Measurements from ENCODE around the gene ZSCAN26.
A peak's percentile ranks its signal among the peaks of the same experiment; 100 is the strongest.

The ZSCAN26 gene

DNA sequence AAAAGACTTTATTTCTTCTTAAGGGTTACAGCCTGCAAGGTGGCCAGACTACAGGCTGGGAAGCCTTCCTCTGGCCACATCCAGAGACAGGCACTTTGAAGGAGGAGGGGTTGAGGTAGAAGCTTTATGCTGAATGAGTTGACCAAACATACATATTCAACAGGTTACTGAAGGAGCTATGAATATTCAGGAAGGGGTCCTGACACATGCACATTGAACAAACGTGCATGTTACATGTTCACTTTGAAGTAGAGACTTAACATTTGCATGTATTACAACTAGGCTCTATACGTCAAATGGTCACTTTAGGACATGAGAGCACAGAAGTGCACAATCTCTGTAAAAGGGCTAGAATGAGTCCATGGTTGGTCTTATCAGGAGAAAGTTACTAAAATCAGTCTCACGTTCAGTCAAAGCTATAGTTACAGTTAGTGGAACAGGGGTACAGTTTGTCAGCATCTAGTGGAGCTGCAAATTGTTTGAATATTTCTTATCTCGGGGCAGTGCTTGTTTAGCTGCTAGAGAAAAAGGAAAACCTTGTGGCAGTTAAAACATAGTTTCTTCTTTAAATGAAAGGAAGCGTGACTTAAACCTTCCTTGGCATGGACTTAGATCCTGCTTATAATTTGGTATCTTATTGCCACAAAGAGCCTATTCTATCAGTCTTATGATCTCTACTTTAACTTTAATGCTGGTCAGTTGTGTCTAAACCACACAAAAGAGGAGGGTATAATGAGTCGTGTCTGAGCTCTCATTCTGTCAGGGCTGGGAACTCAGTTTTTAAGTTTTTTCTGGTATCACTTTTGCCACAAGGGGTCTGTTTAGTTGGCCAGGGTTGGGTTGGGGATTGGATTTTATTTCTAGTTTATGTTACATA lies 46.4 kb upstream of the ZSCAN26 start:
- Histone ChIP-seq H3K9ac (ENCODE audit: low read depth, low read length, poor library complexity, severe bottlenecking) (no peak overlapping the region), H3K79me2 (ENCODE audit: insufficient read depth, low read length) (no peaks in the 10 kb centered on the region), H3K9me3 (ENCODE audit: insufficient read depth, low read depth, low read length) (no peaks in the 10 kb centered on the region), H3F3A (ENCODE audit: low read depth) (no peaks in the 10 kb centered on the region), H4K20me1 (ENCODE audit: insufficient read depth, low read length, poor library complexity, severe bottlenecking) (no peaks in the 10 kb centered on the region), H3K4me1 (ENCODE audit: insufficient read depth, low read length, poor library complexity, severe bottlenecking) (peaks cover 4% of the 10 kb centered on the region), H2AFZ (ENCODE audit: low read length) (peak overlapping the region; percentile 53; the same call in 1 of the 2 replicates), H3K27me3 (ENCODE audit: insufficient read depth, low read length, poor library complexity, severe bottlenecking) (no peaks in the 10 kb centered on the region), H3K4me2 (ENCODE audit: low read depth, low read length, poor library complexity, severe bottlenecking) (peak overlapping the region; percentile 32), H3K9me2 (replicated peaks; ENCODE audit: low read depth, low read length) (no peaks in the 10 kb centered on the region), H3K4me3 (ENCODE audit: low read length, poor library complexity, severe bottlenecking) (no peak overlapping the region), H3K36me3 (ENCODE audit: insufficient read depth, low read length) (no peaks in the 10 kb centered on the region)
- TF ChIP-seq, protein P1, sequence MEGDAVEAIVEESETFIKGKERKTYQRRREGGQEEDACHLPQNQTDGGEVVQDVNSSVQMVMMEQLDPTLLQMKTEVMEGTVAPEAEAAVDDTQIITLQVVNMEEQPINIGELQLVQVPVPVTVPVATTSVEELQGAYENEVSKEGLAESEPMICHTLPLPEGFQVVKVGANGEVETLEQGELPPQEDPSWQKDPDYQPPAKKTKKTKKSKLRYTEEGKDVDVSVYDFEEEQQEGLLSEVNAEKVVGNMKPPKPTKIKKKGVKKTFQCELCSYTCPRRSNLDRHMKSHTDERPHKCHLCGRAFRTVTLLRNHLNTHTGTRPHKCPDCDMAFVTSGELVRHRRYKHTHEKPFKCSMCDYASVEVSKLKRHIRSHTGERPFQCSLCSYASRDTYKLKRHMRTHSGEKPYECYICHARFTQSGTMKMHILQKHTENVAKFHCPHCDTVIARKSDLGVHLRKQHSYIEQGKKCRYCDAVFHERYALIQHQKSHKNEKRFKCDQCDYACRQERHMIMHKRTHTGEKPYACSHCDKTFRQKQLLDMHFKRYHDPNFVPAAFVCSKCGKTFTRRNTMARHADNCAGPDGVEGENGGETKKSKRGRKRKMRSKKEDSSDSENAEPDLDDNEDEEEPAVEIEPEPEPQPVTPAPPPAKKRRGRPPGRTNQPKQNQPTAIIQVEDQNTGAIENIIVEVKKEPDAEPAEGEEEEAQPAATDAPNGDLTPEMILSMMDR (conservative IDR thresholded peaks at IDR 0.05; ENCODE audit: low read length) = peak; percentile 16
- TF ChIP-seq EZH2phosphoT487 (IDR thresholded peaks at IDR 0.05; ENCODE audit: borderline replicate concordance) = no peak

DNA sequence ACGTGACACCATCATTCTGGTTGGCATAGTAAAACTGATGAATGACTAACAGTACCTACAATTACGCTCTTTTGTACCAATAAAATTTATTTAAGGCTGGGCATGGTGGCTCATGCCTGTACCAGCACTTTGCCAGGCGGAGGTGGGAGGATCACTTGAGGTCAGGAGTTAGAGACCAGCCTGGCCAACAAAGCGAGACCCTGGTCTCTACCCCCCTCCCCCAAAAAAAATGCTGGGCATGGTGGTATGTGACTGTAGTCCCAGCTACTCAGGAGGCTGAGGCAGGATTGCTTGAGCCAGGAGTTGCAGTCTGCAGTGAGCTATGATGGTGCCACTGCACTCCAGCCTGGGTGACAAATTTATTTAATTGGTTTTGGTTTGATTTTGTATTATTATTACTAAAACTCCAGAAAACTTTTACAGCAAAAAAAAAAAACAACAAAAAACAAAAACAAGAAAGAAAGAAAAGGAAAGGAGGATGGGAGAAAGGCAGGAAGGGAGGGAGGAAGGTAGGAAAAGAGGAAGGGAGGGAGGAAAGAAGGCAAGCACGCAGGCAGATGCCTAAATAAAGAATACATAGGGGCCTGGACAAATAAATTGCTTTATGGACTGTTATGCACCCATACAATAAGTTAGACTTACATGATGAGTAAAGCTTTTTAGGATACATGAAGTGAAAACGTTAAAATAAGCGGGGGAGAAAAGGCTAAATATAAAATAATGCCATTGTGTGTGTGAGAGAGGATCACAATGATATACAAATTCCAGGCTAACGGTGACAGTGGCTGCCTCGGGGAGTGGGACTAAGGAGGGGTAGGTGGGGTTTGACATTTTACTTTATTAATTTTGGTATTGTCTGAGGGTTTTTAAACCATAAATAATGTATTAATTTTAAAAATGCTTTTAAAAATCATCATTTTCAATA lies 42.5 kb upstream of the ZSCAN26 start:
- H3K79me2 ChIP-seq (ENCODE audit: insufficient read depth, low read length) = no peaks in the 10 kb centered on the region
- no peak overlapping the region for H3K4me3 ChIP-seq (ENCODE audit: low read length, poor library complexity, severe bottlenecking)
- H3K4me1 ChIP-seq (ENCODE audit: insufficient read depth, low read length, poor library complexity, severe bottlenecking) = peaks cover 4% of the 10 kb centered on the region
- TF ChIP-seq EZH2phosphoT487 (IDR thresholded peaks at IDR 0.05; ENCODE audit: borderline replicate concordance) = no peak
- TF ChIP-seq, protein P1 (conservative IDR thresholded peaks at IDR 0.05; ENCODE audit: low read length) = no peak
- no peak overlapping the region for H3K9ac ChIP-seq (ENCODE audit: low read depth, low read length, poor library complexity, severe bottlenecking)
- no peaks in the 10 kb centered on the region for H3K9me3 ChIP-seq (ENCODE audit: insufficient read depth, low read depth, low read length)
- H4K20me1 ChIP-seq (ENCODE audit: insufficient read depth, low read length, poor library complexity, severe bottlenecking) = no peaks in the 10 kb centered on the region
- no peak overlapping the region for H3K4me2 ChIP-seq (ENCODE audit: low read depth, low read length, poor library complexity, severe bottlenecking)
- H3K27me3 ChIP-seq (ENCODE audit: insufficient read depth, low read length, poor library complexity, severe bottlenecking) = no peaks in the 10 kb centered on the region
- no peak overlapping the region for H2AFZ ChIP-seq (ENCODE audit: low read length)
- H3K9me2 ChIP-seq (replicated peaks; ENCODE audit: low read depth, low read length) = no peaks in the 10 kb centered on the region
- no peaks in the 10 kb centered on the region for H3F3A ChIP-seq (ENCODE audit: low read depth)
- no peaks in the 10 kb centered on the region for H3K36me3 ChIP-seq (ENCODE audit: insufficient read depth, low read length)

DNA sequence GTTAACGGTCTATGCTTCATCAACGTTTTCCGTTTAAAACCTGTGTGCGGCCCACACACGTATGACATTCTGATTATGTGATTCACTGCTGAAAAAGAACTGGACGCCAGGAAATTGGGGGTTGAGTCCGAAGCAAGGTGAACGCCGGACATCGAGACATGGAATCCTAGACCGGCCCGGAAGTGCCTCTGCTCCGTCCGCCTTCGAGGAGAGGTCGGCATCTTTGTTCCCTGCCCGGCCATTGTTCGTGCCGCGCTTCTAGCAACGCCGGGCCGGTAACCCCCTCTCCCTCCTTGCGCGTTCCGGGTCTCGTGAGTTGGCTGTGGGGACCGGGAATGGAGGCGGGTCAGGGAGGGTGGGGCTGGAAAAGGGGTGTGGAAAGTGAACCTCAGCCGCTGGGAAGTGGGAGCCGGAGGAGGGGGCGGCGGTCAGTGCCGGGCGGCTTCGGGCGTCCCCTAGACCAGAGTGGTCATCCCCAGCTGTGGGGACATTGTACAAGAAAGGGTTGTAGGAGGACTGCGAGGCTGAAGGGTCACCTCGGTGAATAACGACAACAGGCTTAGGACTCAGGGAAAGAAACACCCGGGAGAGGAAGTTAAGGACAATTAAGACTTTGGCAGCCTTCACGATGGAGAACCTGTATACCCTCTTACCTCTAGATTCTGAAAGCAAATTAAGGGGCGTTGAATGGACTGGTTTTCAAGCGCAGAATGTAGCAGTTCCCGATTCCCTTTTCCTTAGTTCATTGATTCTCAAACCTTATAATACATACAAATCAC lies 41.7 kb upstream of the ZSCAN26 start, which contains the start of gene ZSCAN9:
ZSCAN9 (plus strand) TSS at position 220 of the 779 bp plus-strand sequence. CDS start 1,810 bp downstream, outside the sequence.
- no peaks in the 10 kb centered on the region for H4K20me1 ChIP-seq (ENCODE audit: insufficient read depth, low read length, poor library complexity, severe bottlenecking)
- no peak within 1 kb of the TSS for H3K9ac ChIP-seq (ENCODE audit: low read depth, low read length, poor library complexity, severe bottlenecking)
- H3K4me3 ChIP-seq (ENCODE audit: low read length, poor library complexity, severe bottlenecking) = no peak within 1 kb of the TSS
- no peaks in the 10 kb centered on the region for H3K27me3 ChIP-seq (ENCODE audit: insufficient read depth, low read length, poor library complexity, severe bottlenecking)
- H3K79me2 ChIP-seq (ENCODE audit: insufficient read depth, low read length) = no peaks in the 10 kb centered on the region
- no peaks in the 10 kb centered on the region for H3K9me2 ChIP-seq (replicated peaks; ENCODE audit: low read depth, low read length)
- H2AFZ ChIP-seq (ENCODE audit: low read length) = no peak within 1 kb of the TSS
- no peaks in the 10 kb centered on the region for H3F3A ChIP-seq (ENCODE audit: low read depth)
- H3K4me2 ChIP-seq (ENCODE audit: low read depth, low read length, poor library complexity, severe bottlenecking) = no peak within 1 kb of the TSS
- H3K36me3 ChIP-seq (ENCODE audit: insufficient read depth, low read length) = no peaks in the 10 kb centered on the region
- H3K9me3 ChIP-seq (ENCODE audit: insufficient read depth, low read depth, low read length) = no peaks in the 10 kb centered on the region
- H3K4me1 ChIP-seq (ENCODE audit: insufficient read depth, low read length, poor library complexity, severe bottlenecking) = peaks cover 4% of the 10 kb centered on the region
- TF ChIP-seq EZH2phosphoT487 (IDR thresholded peaks at IDR 0.05; ENCODE audit: borderline replicate concordance) = no peak
